DND-41 (cell line): ENCODE results near the gene KCNMA1.

Experiments
- ATAC-seq: fragments of 200-7000 bp; cut with Tn5 transposase; 3 replicates; pipeline ENCODE4 v1.9.1; 2021; ENCODE audit warnings: low read depth; ENCODE audit not compliant: insufficient read depth
- DNase-seq: peaks from one replicate; pipeline ENCODE4 v3.0.0-alpha.2; 2020
- H2AFZ ChIP-seq: 2 replicates; pipeline ENCODE4 v1.6.0; 2012; ENCODE audit warnings: low read depth, low read length
- H3K27ac ChIP-seq: 2 replicates; pipeline ENCODE4 v1.5.1; 2012; ENCODE audit warnings: low read length, inconsistent platforms
- H3K27me3 ChIP-seq: fragments of 200-600 bp; sonication (generic); 2 replicates; pipeline ENCODE4 v1.6.0; 2012; ENCODE audit warnings: low read length, mild to moderate bottlenecking, inconsistent platforms; ENCODE audit not compliant: insufficient read depth, poor library complexity
- H3K36me3 ChIP-seq: 2 replicates; pipeline ENCODE4 v1.5.1; 2012; ENCODE audit warnings: low read length, inconsistent platforms; ENCODE audit not compliant: insufficient read depth
- H3K4me1 ChIP-seq: 2 replicates; pipeline ENCODE4 v1.5.1; 2012; ENCODE audit warnings: mild to moderate bottlenecking, low read length; ENCODE audit not compliant: insufficient read depth
- H3K4me2 ChIP-seq: 2 replicates; pipeline ENCODE4 v1.6.0; 2012; ENCODE audit warnings: mild to moderate bottlenecking, moderate library complexity, low read length, inconsistent platforms; ENCODE audit not compliant: insufficient read depth
- H3K4me3 ChIP-seq, 2 experiments: fragments of 200-600 bp in 1 of 2; shearing (Covaris generic) in 1 of 2; 2 replicates each; pipeline ENCODE4 v1.5.1; 2012 to 2016; ENCODE audit warnings: inconsistent platforms in 2 of 2, low read length in 2 of 2, mild to moderate bottlenecking in 2 of 2, low read depth in 1 of 2, moderate library complexity in 1 of 2
- H3K79me2 ChIP-seq: 2 replicates; pipeline ENCODE4 v1.6.0; 2012; ENCODE audit warnings: low read length, inconsistent platforms; ENCODE audit not compliant: insufficient read depth
- H3K9ac ChIP-seq: 2 replicates; pipeline ENCODE4 v1.6.0; 2012; ENCODE audit warnings: low read depth, mild to moderate bottlenecking, inconsistent platforms, low read length, moderate library complexity
- H3K9me3 ChIP-seq: 2 replicates; pipeline ENCODE4 v1.5.1; 2012; ENCODE audit warnings: low read length, moderate library complexity, mild to moderate bottlenecking, inconsistent platforms; ENCODE audit not compliant: insufficient read depth, severe bottlenecking
- H4K20me1 ChIP-seq: 2 replicates; pipeline ENCODE4 v1.6.0; 2012; ENCODE audit warnings: low read length; ENCODE audit not compliant: insufficient read depth
- EZH2 ChIP-seq: IDR thresholded peaks from 3 replicates; pipeline ENCODE4 v1.6.1; 2012; ENCODE audit warnings: borderline replicate concordance, low read depth, mild to moderate bottlenecking, moderate library complexity, low read length, inconsistent platforms; ENCODE audit not compliant: severe bottlenecking
- TF ChIP-seq, protein P1 (sequence below): IDR thresholded peaks from 2 replicates; pipeline ENCODE4 v1.5.1; 2012; ENCODE audit warnings: borderline replicate concordance, low read length, moderate library complexity, mild to moderate bottlenecking; ENCODE audit not compliant: poor library complexity, severe bottlenecking; ENCODE audit errors: extremely low read depth

Gene KCNMA1

DNA sequence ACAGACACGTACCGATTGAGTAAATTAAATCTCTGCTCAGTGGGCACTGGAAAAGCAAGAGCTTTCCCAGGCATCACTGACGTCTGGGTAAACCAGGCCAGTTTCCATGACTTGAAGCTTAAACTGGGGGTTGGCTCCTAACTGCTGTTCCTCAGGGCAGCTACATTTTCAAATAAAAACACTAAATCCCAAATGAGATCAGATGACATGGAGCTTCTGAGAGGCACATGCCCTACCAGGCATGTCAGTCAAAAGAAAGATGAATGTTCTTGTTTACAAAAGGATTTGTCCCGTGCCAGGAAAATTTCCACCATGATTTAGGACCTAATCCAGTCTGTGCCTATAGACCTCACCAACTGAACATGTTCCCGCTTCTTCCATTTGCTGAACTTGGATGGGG, 220.2 kb downstream of the KCNMA1 start:
- no peaks in the 10 kb centered on the region for H4K20me1 ChIP-seq
- no peaks in the 10 kb centered on the region for H3K79me2 ChIP-seq
- no peaks in the 10 kb centered on the region for H3K4me1 ChIP-seq
- no peak overlapping the region for H2AFZ ChIP-seq
- no peak overlapping the region for H3K9ac ChIP-seq
- no peak overlapping the region for H3K27ac ChIP-seq
- TF ChIP-seq, protein P1, sequence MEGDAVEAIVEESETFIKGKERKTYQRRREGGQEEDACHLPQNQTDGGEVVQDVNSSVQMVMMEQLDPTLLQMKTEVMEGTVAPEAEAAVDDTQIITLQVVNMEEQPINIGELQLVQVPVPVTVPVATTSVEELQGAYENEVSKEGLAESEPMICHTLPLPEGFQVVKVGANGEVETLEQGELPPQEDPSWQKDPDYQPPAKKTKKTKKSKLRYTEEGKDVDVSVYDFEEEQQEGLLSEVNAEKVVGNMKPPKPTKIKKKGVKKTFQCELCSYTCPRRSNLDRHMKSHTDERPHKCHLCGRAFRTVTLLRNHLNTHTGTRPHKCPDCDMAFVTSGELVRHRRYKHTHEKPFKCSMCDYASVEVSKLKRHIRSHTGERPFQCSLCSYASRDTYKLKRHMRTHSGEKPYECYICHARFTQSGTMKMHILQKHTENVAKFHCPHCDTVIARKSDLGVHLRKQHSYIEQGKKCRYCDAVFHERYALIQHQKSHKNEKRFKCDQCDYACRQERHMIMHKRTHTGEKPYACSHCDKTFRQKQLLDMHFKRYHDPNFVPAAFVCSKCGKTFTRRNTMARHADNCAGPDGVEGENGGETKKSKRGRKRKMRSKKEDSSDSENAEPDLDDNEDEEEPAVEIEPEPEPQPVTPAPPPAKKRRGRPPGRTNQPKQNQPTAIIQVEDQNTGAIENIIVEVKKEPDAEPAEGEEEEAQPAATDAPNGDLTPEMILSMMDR = no peak
- TF ChIP-seq EZH2 = no peak
- H3K4me2 ChIP-seq = no peak overlapping the region
- no peak for DNase-seq
- no peaks in the 10 kb centered on the region for H3K36me3 ChIP-seq
- H3K9me3 ChIP-seq = no peaks in the 10 kb centered on the region
- H3K4me3 ChIP-seq = no peak overlapping the region
- H3K27me3 ChIP-seq = peaks cover 4% of the 10 kb centered on the region
- ATAC-seq = no peak

- no peak overlapping the region for H2AFZ ChIP-seq
- no peak overlapping the region for H3K4me2 ChIP-seq
- no peak overlapping the region for H3K27ac ChIP-seq
- ATAC-seq = no peak
- H4K20me1 ChIP-seq = no peaks in the 10 kb centered on the region
- no peaks in the 10 kb centered on the region for H3K36me3 ChIP-seq
- no peaks in the 10 kb centered on the region for H3K4me1 ChIP-seq
- H3K9ac ChIP-seq = no peak overlapping the region
- DNase-seq = no peak
- peaks cover 5% of the 10 kb centered on the region for H3K27me3 ChIP-seq
- H3K4me3 ChIP-seq = no peak overlapping the region
- H3K79me2 ChIP-seq = no peaks in the 10 kb centered on the region
- no peak for TF ChIP-seq EZH2
- TF ChIP-seq, protein P1 = no peak
- no peaks in the 10 kb centered on the region for H3K9me3 ChIP-seq
Measured at GRCh38 chr10:77416311-77417135, 221.1 kb downstream of the KCNMA1 start.

DNA sequence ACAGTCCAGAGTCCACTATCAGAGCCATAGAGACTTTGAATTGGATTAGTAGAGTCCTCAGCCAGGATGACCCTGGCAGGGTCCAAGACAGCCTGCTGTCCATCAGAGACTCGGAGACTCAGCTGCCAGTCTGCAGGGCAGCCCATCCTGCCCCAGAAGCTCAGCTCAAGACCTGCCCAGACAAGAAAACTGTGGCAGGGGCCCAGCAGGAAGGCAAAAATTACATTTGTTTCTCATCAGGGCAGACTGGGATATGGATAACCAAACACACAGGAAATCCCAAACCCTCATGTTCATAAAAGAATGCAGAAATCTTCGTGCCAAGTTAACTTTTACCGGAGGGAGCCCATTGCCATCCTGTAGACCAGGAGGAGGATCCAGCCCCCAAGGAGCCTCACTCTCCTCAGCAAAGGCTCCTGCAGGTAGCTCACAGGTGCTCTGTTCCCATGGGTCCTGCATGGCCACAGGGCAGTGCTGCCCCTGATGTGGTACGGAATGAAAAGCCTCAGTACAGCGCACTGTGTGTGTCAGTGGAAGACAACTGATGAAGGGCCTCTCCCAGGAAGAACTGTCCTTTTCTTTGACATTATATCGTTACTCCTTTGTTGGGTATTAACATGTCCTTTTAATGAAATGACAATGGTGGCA, 222.2 kb downstream of the KCNMA1 start:
- Histone ChIP-seq H3K4me1 (no peaks in the 10 kb centered on the region), H3K27ac (no peak overlapping the region), H3K27me3 (peaks cover 7% of the 10 kb centered on the region), H2AFZ (no peak overlapping the region), H3K9me3 (no peaks in the 10 kb centered on the region), H3K4me2 (no peak overlapping the region), H3K79me2 (no peaks in the 10 kb centered on the region), H3K36me3 (no peaks in the 10 kb centered on the region), H4K20me1 (no peaks in the 10 kb centered on the region), H3K9ac (no peak overlapping the region), H3K4me3 (no peak overlapping the region)
- DNase-seq = no peak
- TF ChIP-seq EZH2 = no peak
- TF ChIP-seq, protein P1 = no peak
- ATAC-seq = no peak
